Measurements from ENCODE around the gene RFTN1.

Gene RFTN1

GRCh38 chr3:16552757-16553156 lies 39.3 kb upstream of the RFTN1 start:
- no peaks in the 10 kb centered on the region for H3K27me3 ChIP-seq (ENCODE audit: control insufficient read depth, low read length)
- peaks cover 14% of the 10 kb centered on the region for H3K4me1 ChIP-seq (ENCODE audit: control insufficient read depth, low read length)
- H3K9me2 ChIP-seq (replicated peaks; ENCODE audit: control insufficient read depth, low read length): no peaks in the 10 kb centered on the region
- no peaks in the 10 kb centered on the region for H3K36me3 ChIP-seq (ENCODE audit: control insufficient read depth, low read length)
- H3K9me3 ChIP-seq (ENCODE audit: control insufficient read depth, insufficient read depth, low read length): no peaks in the 10 kb centered on the region
- no peaks in the 10 kb centered on the region for H4K20me1 ChIP-seq (ENCODE audit: control insufficient read depth, insufficient read depth, low read depth, low read length)
- H3F3A ChIP-seq (ENCODE audit: control insufficient read depth, insufficient read depth): no peaks in the 10 kb centered on the region
- no peak overlapping the region for H3K4me2 ChIP-seq (ENCODE audit: low read length)
- no peak overlapping the region for H3K4me3 ChIP-seq (ENCODE audit: low read length)
- TF ChIP-seq CTCF (IDR thresholded peaks at IDR 0.05; ENCODE audit: low read depth, low read length, poor library complexity, severe bottlenecking) (no peak), EZH2phosphoT487 (IDR thresholded peaks at IDR 0.05; ENCODE audit: borderline replicate concordance, low read length) (no peak)
- H3K27ac ChIP-seq (ENCODE audit: low read depth, low read length): no peak overlapping the region
- no peaks in the 10 kb centered on the region for H3K79me2 ChIP-seq (ENCODE audit: control insufficient read depth, low read length)

GRCh38 chr3:16551342-16551976 lies 38.0 kb upstream of the RFTN1 start:
- Histone ChIP-seq H3K27ac (ENCODE audit: low read depth, low read length) (no peak overlapping the region), H3K36me3 (ENCODE audit: control insufficient read depth, low read length) (no peaks in the 10 kb centered on the region), H3K4me3 (ENCODE audit: low read length) (no peak overlapping the region), H4K20me1 (ENCODE audit: control insufficient read depth, insufficient read depth, low read depth, low read length) (no peaks in the 10 kb centered on the region), H3K79me2 (ENCODE audit: control insufficient read depth, low read length) (no peaks in the 10 kb centered on the region), H3K9me3 (ENCODE audit: control insufficient read depth, insufficient read depth, low read length) (no peaks in the 10 kb centered on the region), H3F3A (ENCODE audit: control insufficient read depth, insufficient read depth) (no peaks in the 10 kb centered on the region), H3K4me1 (ENCODE audit: control insufficient read depth, low read length) (peaks cover 14% of the 10 kb centered on the region), H3K9me2 (replicated peaks; ENCODE audit: control insufficient read depth, low read length) (no peaks in the 10 kb centered on the region), H3K27me3 (ENCODE audit: control insufficient read depth, low read length) (no peaks in the 10 kb centered on the region), H3K4me2 (ENCODE audit: low read length) (no peak overlapping the region)
- no peak for TF ChIP-seq CTCF (IDR thresholded peaks at IDR 0.05; ENCODE audit: low read depth, low read length, poor library complexity, severe bottlenecking)
- no peak for TF ChIP-seq EZH2phosphoT487 (IDR thresholded peaks at IDR 0.05; ENCODE audit: borderline replicate concordance, low read length)

GRCh38 chr3:16550676-16551341 lies 37.3 kb upstream of the RFTN1 start:
- TF ChIP-seq EZH2phosphoT487 (IDR thresholded peaks at IDR 0.05; ENCODE audit: borderline replicate concordance, low read length): no peak
- peak; percentile 90 for TF ChIP-seq CTCF (IDR thresholded peaks at IDR 0.05; ENCODE audit: low read depth, low read length, poor library complexity, severe bottlenecking)
- no peaks in the 10 kb centered on the region for H3K27me3 ChIP-seq (ENCODE audit: control insufficient read depth, low read length)
- H3K36me3 ChIP-seq (ENCODE audit: control insufficient read depth, low read length): no peaks in the 10 kb centered on the region
- H3K4me3 ChIP-seq (ENCODE audit: low read length): no peak overlapping the region
- H3K27ac ChIP-seq (ENCODE audit: low read depth, low read length): no peak overlapping the region
- no peaks in the 10 kb centered on the region for H3K9me2 ChIP-seq (replicated peaks; ENCODE audit: control insufficient read depth, low read length)
- H3K9me3 ChIP-seq (ENCODE audit: control insufficient read depth, insufficient read depth, low read length): no peaks in the 10 kb centered on the region
- no peaks in the 10 kb centered on the region for H3K79me2 ChIP-seq (ENCODE audit: control insufficient read depth, low read length)
- H3F3A ChIP-seq (ENCODE audit: control insufficient read depth, insufficient read depth): no peaks in the 10 kb centered on the region
- peaks cover 14% of the 10 kb centered on the region for H3K4me1 ChIP-seq (ENCODE audit: control insufficient read depth, low read length)
- H3K4me2 ChIP-seq (ENCODE audit: low read length): peak overlapping the region; percentile 30
- H4K20me1 ChIP-seq (ENCODE audit: control insufficient read depth, insufficient read depth, low read depth, low read length): no peaks in the 10 kb centered on the region

All from DOHH2 (cell line).